NCI-H1436 (cell line): ENCODE measurements around the gene SPEN.
"Not testable (repeated sequence)": the region's sequence is repeated elsewhere in the genome, so short reads cannot be mapped to it uniquely, and the experiment has no call there.

Experiments used
- DNase-seq: peaks from one replicate; lab custom pipeline; 2025; lab: John Stamatoyannopoulos, UW

SPEN gene

GRCh38 chr1:15834406-15835204 is 12.9 kb upstream of the SPEN start:
- peak; percentile 94 for DNase-seq

GRCh38 chr1:15835205-15835740 is 12.2 kb upstream of the SPEN start:
- DNase-seq: peak; percentile 52

- DNase-seq: peak; percentile 99
Measured at GRCh38 chr1:15835741-15836510, 11.6 kb upstream of the SPEN start.

- not testable (repeated sequence) for DNase-seq
Measured at GRCh38 chr1:15836511-15836771, 11.1 kb upstream of the SPEN start.

- no peak for DNase-seq
Measured at GRCh38 chr1:15836772-15837669, 10.5 kb upstream of the SPEN start.

DNA sequence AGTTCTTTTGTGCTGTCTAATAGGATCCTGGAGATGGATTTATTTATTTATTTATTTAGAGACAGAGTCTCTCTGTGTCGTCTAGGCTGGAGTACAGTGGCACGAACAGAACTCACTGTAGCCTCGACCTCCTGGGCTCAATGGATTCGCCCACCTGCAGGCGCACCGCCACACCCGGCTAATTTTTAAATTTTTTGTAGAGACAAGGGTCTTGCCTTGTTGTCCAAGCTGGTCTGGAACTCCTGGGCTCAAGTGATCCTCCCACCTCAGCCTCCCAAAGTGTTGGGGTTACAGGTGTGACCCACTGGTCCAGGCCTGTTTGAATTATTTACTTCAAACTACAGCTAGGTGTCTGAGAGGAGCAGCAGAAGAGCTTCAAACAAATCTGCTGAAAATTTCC is 9.6 kb upstream of the SPEN start:
- DNase-seq: no peak

GRCh38 chr1:15838721-15839120 is 8.8 kb upstream of the SPEN start:
- DNase-seq: no peak

DNA sequence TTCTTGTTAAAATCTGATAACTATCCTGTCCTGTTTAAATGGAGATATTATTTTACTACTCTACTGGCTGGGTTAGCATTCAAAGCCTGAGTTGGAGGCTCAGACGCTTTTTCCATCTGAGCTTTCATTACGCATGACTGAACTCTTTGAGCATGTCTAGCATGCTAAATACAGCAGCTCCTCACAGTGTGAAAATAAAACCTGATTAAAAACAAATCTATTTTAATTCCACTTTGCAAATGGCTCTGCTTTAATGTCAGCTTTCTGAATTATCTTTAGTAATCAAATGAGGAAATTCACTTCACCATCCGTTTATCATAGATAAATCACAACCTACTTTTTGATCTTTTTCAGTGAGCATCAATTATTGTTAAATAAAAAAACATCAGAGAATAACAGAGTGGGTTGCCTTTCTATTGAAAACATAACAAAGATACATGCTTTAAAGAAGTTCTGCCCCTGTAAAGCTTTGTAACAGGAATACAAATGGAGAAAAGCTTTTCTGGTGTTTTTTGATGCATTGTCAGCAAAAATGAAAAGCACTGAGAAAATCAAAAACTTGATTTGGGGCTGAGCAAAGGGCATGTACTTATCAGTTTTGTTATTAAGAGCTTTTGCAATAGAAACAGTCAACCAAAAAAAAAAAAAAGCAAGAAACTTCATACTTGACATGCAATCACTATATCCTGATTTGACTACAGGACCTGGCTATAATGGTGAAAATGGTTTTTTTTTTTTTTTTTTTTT is 3.5 kb upstream of the SPEN start:
- DNase-seq: no peak

DNA sequence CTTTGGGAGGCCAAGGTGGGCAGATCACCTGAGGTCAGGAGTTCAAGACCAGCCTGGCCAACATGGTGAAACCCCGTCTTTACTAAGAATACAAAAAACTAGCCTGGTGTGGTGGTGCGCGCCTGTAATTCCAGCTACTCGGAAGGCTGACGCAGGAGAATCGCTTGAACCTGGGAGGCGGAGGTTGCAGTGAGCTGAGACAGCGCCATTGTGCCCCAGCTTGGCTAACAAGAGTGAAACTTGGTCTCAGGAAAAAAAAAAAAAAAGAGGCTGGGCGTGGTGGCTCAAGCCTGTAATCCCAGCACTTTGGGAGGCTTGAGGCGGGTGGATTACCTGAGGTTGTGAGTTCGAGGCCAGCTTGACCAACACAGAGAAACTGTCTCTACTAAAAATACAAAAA is 1.5 kb upstream of the SPEN start:
- not testable (repeated sequence) for DNase-seq

DNA sequence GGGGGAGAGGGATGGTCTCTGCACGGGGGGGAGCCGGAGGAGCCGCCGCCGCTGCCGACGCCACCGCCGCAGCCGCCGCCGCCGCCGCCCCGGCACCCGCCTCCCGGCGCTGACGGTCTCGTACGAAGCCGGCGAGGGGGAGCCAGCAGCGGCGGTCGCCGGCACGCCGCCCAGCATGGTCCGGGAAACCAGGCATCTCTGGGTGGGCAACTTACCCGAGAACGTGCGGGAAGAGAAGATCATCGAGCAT is 311 bp downstream of the SPEN start:
- no peak for DNase-seq

DNA sequence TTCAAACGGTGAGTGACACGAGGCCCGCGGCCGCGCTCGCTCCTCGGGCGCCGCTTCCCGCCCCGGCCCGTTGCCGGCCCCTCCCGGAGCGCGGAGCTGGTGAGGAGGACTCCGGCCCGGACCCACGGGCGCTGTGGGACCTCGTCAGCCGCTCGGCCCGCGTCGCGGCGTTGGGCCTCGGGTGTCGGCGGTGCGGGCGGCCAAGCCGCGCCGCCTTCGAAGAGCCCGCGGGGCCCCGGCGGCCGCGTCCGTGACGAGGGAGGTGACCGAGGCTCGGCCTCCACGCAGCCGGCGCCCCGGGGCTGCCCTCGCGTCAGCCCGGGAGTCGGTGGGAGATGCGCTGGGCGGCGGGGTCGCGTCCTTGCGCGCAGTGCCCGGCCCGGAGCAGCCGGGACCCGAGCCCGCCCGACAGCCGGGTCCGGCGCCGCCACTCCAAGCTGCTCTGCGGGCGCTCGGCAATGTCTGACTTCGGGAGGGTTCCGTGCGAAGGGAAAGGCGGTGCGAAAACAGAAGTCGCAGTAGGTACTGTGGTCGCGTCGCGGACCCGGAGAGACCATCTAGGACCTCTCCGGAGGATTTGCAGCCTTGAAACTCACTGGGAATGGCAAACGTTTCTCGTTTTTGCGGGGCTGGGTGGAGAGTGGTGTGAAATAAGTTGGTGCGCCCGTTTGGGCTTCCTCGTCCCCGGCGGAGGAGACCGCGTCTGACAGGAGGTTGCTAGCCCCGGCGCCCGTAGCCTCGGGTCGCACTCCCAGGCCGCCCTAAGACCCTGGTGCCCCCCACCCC is 829 bp downstream of the SPEN start:
- DNase-seq: no peak

- peak; percentile 77 for DNase-seq
Measured at GRCh38 chr1:15848929-15849774, 1.6 kb downstream of the SPEN start.

- peak; percentile 46 for DNase-seq
Measured at GRCh38 chr1:15849775-15850324, 2.3 kb downstream of the SPEN start.

GRCh38 chr1:15850471-15851001 is 3.0 kb downstream of the SPEN start:
- no peak for DNase-seq

DNA sequence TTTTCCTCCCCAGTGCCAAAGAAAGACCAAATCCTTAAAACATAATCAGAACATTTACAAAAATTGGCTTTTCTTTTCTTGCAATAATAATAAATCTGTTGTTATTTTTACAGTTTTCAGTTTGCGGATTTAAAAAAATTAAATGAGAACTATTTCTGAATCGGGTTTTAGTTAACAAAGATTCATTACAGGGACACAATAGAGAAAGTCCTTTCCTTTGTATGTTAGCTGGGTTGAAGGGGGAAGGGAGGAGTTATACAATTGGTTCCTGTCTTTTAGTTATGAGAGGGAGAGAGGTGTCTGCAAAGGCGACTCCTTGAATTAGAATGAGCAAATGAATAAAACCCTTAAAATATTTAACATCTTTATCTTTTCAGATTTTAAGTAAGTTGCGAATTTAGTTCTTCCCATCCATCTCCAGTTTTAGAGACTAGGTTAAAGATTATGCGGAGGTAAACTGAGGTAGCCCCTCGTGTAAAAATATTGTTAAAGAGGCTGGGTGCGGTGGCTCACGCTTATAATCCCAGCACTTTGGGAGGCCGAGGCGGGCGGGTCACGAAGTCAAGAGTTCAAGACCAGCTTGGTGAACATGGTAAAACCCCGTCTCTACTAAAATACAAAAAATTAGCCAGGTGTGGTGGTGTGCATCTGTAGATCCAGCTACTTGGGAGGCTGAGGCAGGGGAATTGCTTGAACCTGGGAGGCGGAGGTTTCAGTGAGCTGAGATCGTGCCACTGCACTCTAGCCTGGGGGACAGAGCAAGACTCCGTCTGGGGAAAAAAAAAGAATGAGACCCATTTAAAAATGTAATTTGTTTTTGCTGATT is 3.9 kb downstream of the SPEN start:
- DNase-seq: no peak

- no peak for DNase-seq
Measured at GRCh38 chr1:15852036-15852827, 4.7 kb downstream of the SPEN start.

DNA sequence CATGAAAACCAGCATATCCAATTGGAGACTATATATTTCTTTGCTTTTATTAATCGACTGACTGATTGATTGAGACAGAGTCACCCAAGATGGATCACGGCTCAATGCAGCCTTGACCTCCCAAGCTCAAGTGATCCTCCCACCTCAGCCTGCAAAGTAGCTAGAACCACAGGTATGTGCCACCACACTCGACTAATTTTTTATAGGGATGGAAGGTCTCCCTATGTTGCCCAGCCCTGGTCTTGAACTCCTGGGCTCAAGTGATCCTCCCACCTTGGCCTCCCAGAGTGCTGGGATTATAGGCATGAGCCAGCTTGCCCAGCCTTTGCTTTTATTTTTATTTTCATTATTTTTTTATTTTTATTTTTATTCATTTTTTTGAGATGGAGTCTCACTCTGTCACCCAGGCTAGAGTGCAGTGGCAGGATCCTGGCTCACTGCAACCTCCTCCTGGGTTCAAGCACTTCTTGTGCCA is 5.4 kb downstream of the SPEN start:
- no peak for DNase-seq

GRCh38 chr1:15856888-15857287 is 9.4 kb downstream of the SPEN start:
- no peak for DNase-seq
